HCT116 (cell line): ENCODE data around the gene ATAD2B. TPM values are rescaled to one million over a fixed set of nuclear protein-coding genes. Genes with fewer than 3 reads are reported as not detected.

ENCODE experiments used
- ATAC-seq: fragments of 200-7000 bp; cut with Tn5 transposase; 2 replicates; pipeline ENCODE4 v1.9.1; 2020; ENCODE audit warnings: mild to moderate bottlenecking, moderate library complexity
- BruUV-seq: library from RNA; stranded (reverse); fragments of 400-500 nt; replicated peaks from 2 replicates; lab custom pipeline; 2021; lab: Mats Ljungman, UMichigan
- CTCF ChIA-PET: fragments of 300-600 bp; sonication (Branson Sonifier 250); formaldehyde crosslinking; loops from one replicate; lab custom pipeline; 2021; ENCODE audit warnings: antibody characterized with exemption; lab: Charles Lee
- POLR2A ChIA-PET: fragments of 300-600, 350-600 bp; sonication (Branson Sonifier 250); formaldehyde crosslinking; loops from one replicate; lab custom pipeline; 2021; ENCODE audit warnings: antibody characterized with exemption; lab: Charles Lee
- RAD21 ChIA-PET, 2 experiments: fragments of 300-600 bp; sonication (Branson Sonifier 250); formaldehyde crosslinking; loops; one replicate each; lab custom pipeline; 2023; ENCODE audit warnings: low total read pairs in 2 of 2; ENCODE audit not compliant: uncharacterized antibody in 2 of 2, unreplicated experiment in 2 of 2, low non-redundant PET in 1 of 2; lab: Charles Lee
- DNase-seq: peaks from one replicate; pipeline ENCODE4 v3.0.0-alpha.2; 2010; ENCODE audit warnings: low read depth, low spot score
- H2AFZ ChIP-seq: fragments of 200-600 bp; shearing (Covaris generic), sonication (generic); 2 replicates; pipeline ENCODE4 v1.6.1; 2017; ENCODE audit warnings: low read depth, mixed run types, mixed read lengths, antibody characterized with exemption, low read length; ENCODE audit not compliant: poor library complexity, severe bottlenecking
- H3K27ac ChIP-seq: 2 replicates; pipeline ENCODE4 v1.5.1; 2012; ENCODE audit warnings: low read depth, low read length
- H3K27me3 ChIP-seq: fragments of 200-600 bp; sonication (generic); 2 replicates; pipeline ENCODE4 v1.6.1; 2016; ENCODE audit warnings: mixed run types, low read length, mixed read lengths; ENCODE audit not compliant: insufficient read depth
- H3K36me3 ChIP-seq, 2 experiments: fragments of 200-500 bp in 1 of 2; fragments of 200-600 bp in 1 of 2; sonication (Bioruptor generic) in 1 of 2; sonication (generic) in 1 of 2; 2 replicates each; pipeline versions ENCODE4 v1.5.1 to v1.6.1; 2014 to 2016; ENCODE audit warnings: low read length in 2 of 2, inconsistent platforms in 1 of 2, mixed read lengths in 1 of 2, mixed run types in 1 of 2; ENCODE audit not compliant: insufficient read depth in 2 of 2, control insufficient read depth in 1 of 2
- H3K4me1 ChIP-seq, 2 experiments: fragments of 200-600 bp in 1 of 2; sonication (generic) in 1 of 2; 2 replicates each; pipeline versions ENCODE4 v1.5.1 to v1.6.1; 2012 to 2017; ENCODE audit warnings: low read length in 2 of 2, inconsistent platforms in 1 of 2, mild to moderate bottlenecking in 1 of 2, mixed read lengths in 1 of 2, mixed run types in 1 of 2, moderate library complexity in 1 of 2; ENCODE audit not compliant: insufficient read depth in 2 of 2, control insufficient read depth in 1 of 2
- H3K4me2 ChIP-seq: fragments of 200-600 bp; sonication (generic); 2 replicates; pipeline ENCODE4 v1.6.1; 2017; ENCODE audit warnings: mixed run types, low read length, mixed read lengths
- H3K4me3 ChIP-seq, 2 experiments: fragments of 200-600 bp in 1 of 2; sonication (generic) in 1 of 2; replicated peaks in 1 of 2; 2 replicates each; pipeline ENCODE4 v1.5.1; 2011 to 2016; ENCODE audit warnings: low read length in 2 of 2, control low read depth in 1 of 2, low read depth in 1 of 2, mild to moderate bottlenecking in 1 of 2, mixed read lengths in 1 of 2, mixed run types in 1 of 2
- H3K79me2 ChIP-seq: fragments of 200-600 bp; sonication (generic); 2 replicates; pipeline ENCODE4 v1.6.1; 2017; ENCODE audit warnings: mild to moderate bottlenecking, mixed run types, low read length, moderate library complexity, mixed read lengths; ENCODE audit not compliant: insufficient read depth
- H3K9ac ChIP-seq: fragments of 200-600 bp; sonication (generic); 2 replicates; pipeline ENCODE4 v1.6.1; 2016; ENCODE audit warnings: low read length, mixed read lengths
- H3K9me2 ChIP-seq: fragments of 200-600 bp; sonication (generic), shearing (Covaris generic); 2 replicates; pipeline ENCODE4 v1.6.1; 2017; ENCODE audit warnings: mixed run types, mild to moderate bottlenecking, moderate library complexity; ENCODE audit not compliant: insufficient read depth
- H3K9me3 ChIP-seq, 2 experiments: fragments of 200-500 bp in 1 of 2; fragments of 200-600 bp in 1 of 2; sonication (Bioruptor generic) in 1 of 2; sonication (generic) in 1 of 2; 2 replicates each; pipeline ENCODE4 v1.6.1; 2014 to 2017; ENCODE audit warnings: low read length in 2 of 2, mixed read lengths in 2 of 2, inconsistent platforms in 1 of 2, low read depth in 1 of 2, mild to moderate bottlenecking in 1 of 2, mixed run types in 1 of 2, moderate library complexity in 1 of 2; ENCODE audit not compliant: control insufficient read depth in 1 of 2, insufficient read depth in 1 of 2
- H4K20me1 ChIP-seq: fragments of 200-600 bp; sonication (generic), shearing (Covaris generic); 2 replicates; pipeline ENCODE4 v1.6.1; 2017; ENCODE audit warnings: mixed run types, mild to moderate bottlenecking, moderate library complexity; ENCODE audit not compliant: insufficient read depth
- ATF3 ChIP-seq: IDR thresholded peaks from 2 replicates; pipeline ENCODE4 v1.6.1; 2012
- CBX3 ChIP-seq: IDR thresholded peaks from 2 replicates; pipeline ENCODE4 v1.6.1; 2012; ENCODE audit warnings: low read depth
- CEBPB ChIP-seq: IDR thresholded peaks from 2 replicates; pipeline ENCODE4 v1.6.1; 2012; ENCODE audit warnings: low read depth
- RAD21 ChIP-seq: IDR thresholded peaks from 2 replicates; pipeline ENCODE4 v1.6.1; 2012; ENCODE audit warnings: low read depth, mild to moderate bottlenecking
- REST ChIP-seq: IDR thresholded peaks from 2 replicates; pipeline ENCODE4 v1.6.1; 2012; ENCODE audit warnings: low read depth
- SRF ChIP-seq: IDR thresholded peaks from 2 replicates; pipeline ENCODE4 v1.6.1; 2012; ENCODE audit warnings: low read depth
- intact Hi-C: fragments of 100-400 bp; cut with micrococcal nuclease; formaldehyde crosslinking; loops from 2 replicates; pipeline ENCODE4 v1.10.0; 2022
- total RNA-seq: library from RNA; stranded (reverse); gene quantifications from one replicate; pipeline ENCODE4 v1.2.1, GENCODE V29; 2021; ENCODE audit not compliant: unreplicated experiment

Gene ATAD2B
- total RNA-seq, 1 experiment from 2014 or later, result 9.6 TPM

DNA sequence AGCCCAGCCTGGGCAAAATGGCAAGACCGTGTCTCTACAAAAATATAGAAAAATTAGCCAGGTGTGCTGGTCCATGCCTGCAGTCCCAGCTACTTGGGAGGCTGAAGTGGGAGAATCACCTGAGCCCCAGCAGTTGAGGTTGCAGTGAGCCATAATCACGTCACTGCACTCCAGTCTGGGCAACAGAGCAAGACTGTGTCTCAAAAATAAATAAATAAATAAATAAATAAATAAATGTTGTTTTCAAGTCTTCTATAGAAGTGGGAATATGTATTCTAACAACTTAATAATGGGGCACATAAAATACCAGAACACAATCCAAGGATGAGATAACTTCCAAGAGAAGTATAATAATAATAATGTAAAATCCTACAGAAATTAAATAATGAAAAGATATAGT lies 23.9 kb downstream of the ATAD2B start:
- no peak overlapping the region for H3K27ac ChIP-seq
- CTCF ChIA-PET, result no interaction called here

More for the DNA sequence above, 23.9 kb downstream of the ATAD2B start:
- Histone ChIP-seq H3K4me2 (no peak overlapping the region), H3K27me3 (no peaks in the 10 kb centered on the region), H3K9ac (no peak overlapping the region), H3K4me3 (no peak overlapping the region), H3K36me3 (no peaks in the 10 kb centered on the region), H3K9me3 (no peaks in the 10 kb centered on the region), H3K79me2 (peaks cover 34% of the 10 kb centered on the region), H3K9me2 (no peaks in the 10 kb centered on the region), H2AFZ (no peak overlapping the region), H3K4me1 (peaks cover 21 to 25% of the 10 kb centered on the region in 2 experiments), H4K20me1 (no peaks in the 10 kb centered on the region)
- no peak for ATAC-seq
- TF ChIP-seq CEBPB, result no peak
- no peak for TF ChIP-seq CBX3
- TF ChIP-seq ATF3, result no peak
- TF ChIP-seq RAD21, result no peak
- TF ChIP-seq SRF, result no peak
- no peak for TF ChIP-seq REST
- intact Hi-C loops, result no loop called here
- RAD21 ChIA-PET, result no interaction called here
- DNase-seq, result no peak
- BruUV-seq, result no TSS peak
- POLR2A ChIA-PET, result no interaction called here
